Fibroblast of mammary gland (primary cell): ENCODE measurements around the gene KRTAP5-7.
A peak's percentile ranks its signal among the peaks of the same experiment; 100 is the strongest.

Experiments
- DNase-seq: peaks from one replicate; pipeline ENCODE4 v3.0.0-alpha.2; 2010; ENCODE audit warnings: low read depth
- H3K4me3 ChIP-seq: 2 replicates; pipeline ENCODE4 v1.5.1; 2011; ENCODE audit warnings: low read depth, mild to moderate bottlenecking, low read length, moderate library complexity; ENCODE audit not compliant: control insufficient read depth
- CTCF ChIP-seq: conservative IDR thresholded peaks from 2 replicates; pipeline ENCODE4 v1.5.1; 2011; ENCODE audit warnings: low read depth, low read length, inconsistent platforms; ENCODE audit not compliant: control insufficient read depth, insufficient read depth

KRTAP5-7 gene

DNA sequence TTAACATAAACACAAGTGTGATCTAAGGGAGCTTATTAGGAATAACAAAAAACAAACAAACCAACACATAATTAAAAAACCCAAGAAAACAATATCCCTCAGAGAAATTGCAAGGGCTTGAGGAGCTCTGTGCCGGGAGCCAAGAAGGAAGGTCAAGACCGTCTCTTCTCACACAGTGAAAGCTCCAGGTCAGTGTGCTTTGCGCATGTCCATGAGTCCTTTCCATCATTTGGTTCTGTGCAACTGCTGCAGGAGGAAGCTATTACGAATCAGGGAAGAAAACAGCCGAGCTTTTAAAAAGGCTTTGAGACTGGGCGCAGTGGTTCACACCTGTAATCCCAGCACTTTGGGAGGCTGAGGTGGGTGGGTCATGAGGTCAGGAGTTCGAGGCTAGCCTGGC lies 15.3 kb downstream of the KRTAP5-7 start:
- no peak for DNase-seq
- no peak for TF ChIP-seq CTCF
- H3K4me3 ChIP-seq = no peak overlapping the region

- peak; percentile 22 for DNase-seq
- no peak overlapping the region for H3K4me3 ChIP-seq
- TF ChIP-seq CTCF = no peak
Observed at GRCh38 chr11:71542879-71543777, 16.1 kb downstream of the KRTAP5-7 start.

- H3K4me3 ChIP-seq = no peak overlapping the region
- DNase-seq = no peak
- TF ChIP-seq CTCF = no peak
Observed at GRCh38 chr11:71543866-71544265, 16.8 kb downstream of the KRTAP5-7 start.

DNA sequence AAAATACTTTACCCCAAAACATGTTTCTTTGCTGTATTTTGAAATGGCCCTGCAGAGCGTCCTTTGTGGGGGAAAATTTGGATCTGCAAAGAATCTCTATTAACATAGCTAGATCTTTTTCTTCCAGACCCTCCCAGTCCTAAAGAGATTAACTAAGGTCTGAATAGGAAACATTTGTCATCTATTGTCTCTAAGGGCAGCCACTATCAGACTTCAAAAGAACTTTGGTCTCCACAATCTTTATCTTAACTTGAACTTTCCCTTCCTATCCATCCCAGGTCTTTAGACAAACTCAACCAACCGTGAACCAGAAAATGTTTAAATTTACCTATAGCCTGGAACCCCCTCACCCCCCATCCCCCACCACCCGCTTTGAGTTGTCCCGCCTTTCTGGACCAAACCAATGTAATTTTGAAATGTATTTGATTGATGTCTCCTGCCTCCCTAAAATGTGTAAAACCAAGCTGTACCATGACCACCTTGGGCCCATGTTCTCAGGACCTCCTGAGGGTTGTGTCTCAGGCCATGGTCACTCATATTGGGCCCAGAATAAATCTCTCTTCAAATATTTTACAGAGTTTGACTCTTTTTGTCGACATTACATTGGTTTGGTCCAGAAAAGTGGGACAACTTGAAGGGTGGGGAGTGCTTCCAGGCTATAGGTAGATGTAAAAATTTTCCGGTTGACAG lies 17.6 kb downstream of the KRTAP5-7 start:
- TF ChIP-seq CTCF = no peak
- no peak overlapping the region for H3K4me3 ChIP-seq
- DNase-seq = no peak

DNA sequence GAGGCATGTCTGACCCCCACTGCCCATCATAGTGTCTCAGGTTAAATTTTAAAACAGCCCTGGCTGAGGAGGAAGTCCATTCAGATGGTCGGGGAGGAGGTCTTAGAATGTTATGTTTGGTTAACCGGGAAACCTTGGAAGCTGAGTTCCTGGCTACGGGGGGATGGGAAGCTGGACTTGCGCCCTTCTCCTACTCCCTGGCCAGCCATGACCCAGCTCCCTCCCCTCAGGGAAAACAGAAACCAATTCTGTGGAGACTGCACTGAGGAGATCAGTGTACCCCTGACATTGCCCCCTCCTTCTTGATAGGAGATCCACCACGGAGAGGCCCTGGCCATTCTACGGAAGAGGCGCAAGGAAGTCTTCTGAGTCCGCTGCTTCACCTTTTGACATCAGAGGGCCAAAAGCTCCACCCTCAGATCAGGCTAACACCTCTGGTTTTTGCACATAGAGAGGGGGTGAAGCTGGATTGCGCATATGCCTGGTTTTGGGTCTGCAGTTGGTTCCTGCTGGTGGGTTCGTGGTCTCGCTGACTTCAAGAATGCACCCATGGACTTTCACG lies 18.4 kb downstream of the KRTAP5-7 start:
- no peak for DNase-seq
- no peak for TF ChIP-seq CTCF

DNA sequence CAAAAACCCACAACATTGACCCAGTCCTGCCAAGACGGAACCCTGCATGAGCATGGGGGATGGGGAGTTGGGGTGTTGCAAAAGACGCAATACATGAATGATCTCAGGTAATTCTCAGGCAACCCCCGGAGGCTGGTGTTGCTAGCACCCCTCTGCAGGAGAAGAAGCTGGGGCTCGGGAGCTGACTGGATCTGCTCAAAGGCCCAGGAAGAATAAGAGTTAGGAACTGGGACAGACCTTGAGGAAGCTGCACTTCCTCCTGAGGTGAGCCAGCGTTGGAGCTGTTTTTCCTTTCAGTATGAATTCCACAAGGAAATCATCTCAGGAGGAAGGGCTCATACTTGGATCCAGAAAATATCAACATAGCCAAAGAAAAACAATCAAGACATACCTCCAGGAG lies 21.1 kb downstream of the KRTAP5-7 start, which contains the start of gene KRTAP5-9:
Gene KRTAP5-9, plus strand, starts transcription at position 301 of the 400 bp plus-strand sequence. CDS start 238 bp downstream, outside the sequence.
- TF ChIP-seq CTCF = no peak
- no peak within 1 kb of the TSS for H3K4me3 ChIP-seq
- DNase-seq = no peak

More for the DNA sequence above, 18.4 kb downstream of the KRTAP5-7 start:
- no peak overlapping the region for H3K4me3 ChIP-seq
